ENCODE measurements around the gene MSANTD2.
A peak's percentile ranks its signal among the peaks of the same experiment; 100 is the strongest.

Gene MSANTD2

GRCh38 chr11:124747406-124748099 is 52.7 kb downstream of the MSANTD2 start:
- Histone ChIP-seq H3K9ac (ENCODE audit: low read length) (peak overlapping the region; percentile 27; the same call in 1 of the 2 replicates), H3K4me3 (ENCODE audit: low read length) (peak overlapping the region; percentile 98), H2AFZ (ENCODE audit: low read depth, low read length) (peak overlapping the region; percentile 74; the same call in 1 of the 2 replicates), H3K4me1 (ENCODE audit: low read length) (peaks cover 27% of the 10 kb centered on the region), H4K20me1 (ENCODE audit: insufficient read depth, low read length) (no peaks in the 10 kb centered on the region), H3K9me3 (ENCODE audit: insufficient read depth, low read length) (no peaks in the 10 kb centered on the region), H3K4me2 (ENCODE audit: low read length) (peak overlapping the region; percentile 94), H3K79me2 (ENCODE audit: low read length) (no peaks in the 10 kb centered on the region), H3K27ac (ENCODE audit: low read length) (no peak overlapping the region), H3K36me3 (replicated peaks; ENCODE audit: low read depth, low read length) (no peaks in the 10 kb centered on the region), H3K27me3 (ENCODE audit: low read depth, low read length) (no peaks in the 10 kb centered on the region)
- TF ChIP-seq EZH2phosphoT487 (IDR thresholded peaks at IDR 0.05; ENCODE audit: low read depth) (no peak), CTCF (IDR thresholded peaks at IDR 0.05; ENCODE audit: low read depth, low read length) (no peak)

GRCh38 chr11:124746621-124747243 is 53.5 kb downstream of the MSANTD2 start:
- no peaks in the 10 kb centered on the region for H3K9me3 ChIP-seq (ENCODE audit: insufficient read depth, low read length)
- H3K27ac ChIP-seq (ENCODE audit: low read length), result peak overlapping the region; percentile 50
- H4K20me1 ChIP-seq (ENCODE audit: insufficient read depth, low read length), result no peaks in the 10 kb centered on the region
- no peaks in the 10 kb centered on the region for H3K79me2 ChIP-seq (ENCODE audit: low read length)
- TF ChIP-seq CTCF (IDR thresholded peaks at IDR 0.05; ENCODE audit: low read depth, low read length) (peak; percentile 72), EZH2phosphoT487 (IDR thresholded peaks at IDR 0.05; ENCODE audit: low read depth) (no peak)
- H3K4me3 ChIP-seq (ENCODE audit: low read length), result peak overlapping the region; percentile 98
- H3K27me3 ChIP-seq (ENCODE audit: low read depth, low read length), result no peaks in the 10 kb centered on the region
- H3K4me2 ChIP-seq (ENCODE audit: low read length), result peak overlapping the region; percentile 94
- H3K9ac ChIP-seq (ENCODE audit: low read length), result peak overlapping the region; percentile 94
- peaks cover 27% of the 10 kb centered on the region for H3K4me1 ChIP-seq (ENCODE audit: low read length)
- peak overlapping the region; percentile 98 for H2AFZ ChIP-seq (ENCODE audit: low read depth, low read length)
- H3K36me3 ChIP-seq (replicated peaks; ENCODE audit: low read depth, low read length), result no peaks in the 10 kb centered on the region

- Histone ChIP-seq H3K4me3 (ENCODE audit: low read length) (peak overlapping the region; percentile 98), H3K27ac (ENCODE audit: low read length) (peak overlapping the region; percentile 50), H3K27me3 (ENCODE audit: low read depth, low read length) (0 out of 2 replicates have a peak, but pooled peaks cover 1% of the 10 kb centered on the region), H3K4me1 (ENCODE audit: low read length) (peaks cover 27% of the 10 kb centered on the region), H2AFZ (ENCODE audit: low read depth, low read length) (peak overlapping the region; percentile 98), H3K36me3 (replicated peaks; ENCODE audit: low read depth, low read length) (no peaks in the 10 kb centered on the region), H3K9me3 (ENCODE audit: insufficient read depth, low read length) (no peaks in the 10 kb centered on the region), H3K79me2 (ENCODE audit: low read length) (no peaks in the 10 kb centered on the region), H3K4me2 (ENCODE audit: low read length) (peak overlapping the region; percentile 94), H4K20me1 (ENCODE audit: insufficient read depth, low read length) (no peaks in the 10 kb centered on the region), H3K9ac (ENCODE audit: low read length) (peak overlapping the region; percentile 94)
- TF ChIP-seq CTCF (IDR thresholded peaks at IDR 0.05; ENCODE audit: low read depth, low read length), result peak; percentile 45
- TF ChIP-seq EZH2phosphoT487 (IDR thresholded peaks at IDR 0.05; ENCODE audit: low read depth), result no peak
These were observed 54.2 kb downstream of the MSANTD2 start for GRCh38 chr11:124745835-124746620.
